ENCODE measurements around the gene INSYN1.

DNA sequence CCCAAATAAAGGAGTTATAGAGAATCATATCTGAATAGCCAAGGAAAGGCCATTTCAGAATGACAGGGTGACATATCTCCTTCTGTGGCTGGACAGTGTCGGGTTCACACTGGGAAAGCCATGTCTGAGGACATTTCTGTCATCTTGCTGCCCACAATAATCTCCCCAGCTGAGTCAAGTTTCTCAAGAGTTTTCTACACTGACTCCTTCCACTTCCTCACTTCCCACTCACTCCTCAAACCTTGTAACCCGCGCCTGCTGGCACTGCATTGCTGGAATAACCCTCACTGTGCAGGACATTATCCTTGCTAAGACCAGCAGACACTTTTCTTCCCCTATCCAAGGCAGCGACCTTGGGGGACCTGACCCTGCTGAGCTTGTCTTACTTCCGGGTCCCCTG, 5.3 kb upstream of the INSYN1 start:
- TF ChIP-seq, protein P1, sequence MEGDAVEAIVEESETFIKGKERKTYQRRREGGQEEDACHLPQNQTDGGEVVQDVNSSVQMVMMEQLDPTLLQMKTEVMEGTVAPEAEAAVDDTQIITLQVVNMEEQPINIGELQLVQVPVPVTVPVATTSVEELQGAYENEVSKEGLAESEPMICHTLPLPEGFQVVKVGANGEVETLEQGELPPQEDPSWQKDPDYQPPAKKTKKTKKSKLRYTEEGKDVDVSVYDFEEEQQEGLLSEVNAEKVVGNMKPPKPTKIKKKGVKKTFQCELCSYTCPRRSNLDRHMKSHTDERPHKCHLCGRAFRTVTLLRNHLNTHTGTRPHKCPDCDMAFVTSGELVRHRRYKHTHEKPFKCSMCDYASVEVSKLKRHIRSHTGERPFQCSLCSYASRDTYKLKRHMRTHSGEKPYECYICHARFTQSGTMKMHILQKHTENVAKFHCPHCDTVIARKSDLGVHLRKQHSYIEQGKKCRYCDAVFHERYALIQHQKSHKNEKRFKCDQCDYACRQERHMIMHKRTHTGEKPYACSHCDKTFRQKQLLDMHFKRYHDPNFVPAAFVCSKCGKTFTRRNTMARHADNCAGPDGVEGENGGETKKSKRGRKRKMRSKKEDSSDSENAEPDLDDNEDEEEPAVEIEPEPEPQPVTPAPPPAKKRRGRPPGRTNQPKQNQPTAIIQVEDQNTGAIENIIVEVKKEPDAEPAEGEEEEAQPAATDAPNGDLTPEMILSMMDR (CRISPR knock-in tag; IDR thresholded peaks at IDR 0.05) = no peak
- TF ChIP-seq, protein P2, sequence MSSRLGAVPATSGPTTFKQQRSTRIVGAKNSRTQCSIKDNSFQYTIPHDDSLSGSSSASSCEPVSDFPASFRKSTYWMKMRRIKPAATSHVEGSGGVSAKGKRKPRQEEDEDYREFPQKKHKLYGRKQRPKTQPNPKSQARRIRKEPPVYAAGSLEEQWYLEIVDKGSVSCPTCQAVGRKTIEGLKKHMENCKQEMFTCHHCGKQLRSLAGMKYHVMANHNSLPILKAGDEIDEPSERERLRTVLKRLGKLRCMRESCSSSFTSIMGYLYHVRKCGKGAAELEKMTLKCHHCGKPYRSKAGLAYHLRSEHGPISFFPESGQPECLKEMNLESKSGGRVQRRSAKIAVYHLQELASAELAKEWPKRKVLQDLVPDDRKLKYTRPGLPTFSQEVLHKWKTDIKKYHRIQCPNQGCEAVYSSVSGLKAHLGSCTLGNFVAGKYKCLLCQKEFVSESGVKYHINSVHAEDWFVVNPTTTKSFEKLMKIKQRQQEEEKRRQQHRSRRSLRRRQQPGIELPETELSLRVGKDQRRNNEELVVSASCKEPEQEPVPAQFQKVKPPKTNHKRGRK (CRISPR knock-in tag; IDR thresholded peaks at IDR 0.05) = no peak
- TF ChIP-seq CHD4 (IDR thresholded peaks at IDR 0.05; ENCODE audit: borderline replicate concordance, low read length) (no peak), PHF8 (CRISPR knock-in tag; IDR thresholded peaks at IDR 0.05) (no peak), ZNF556 (CRISPR knock-in tag; IDR thresholded peaks at IDR 0.05; ENCODE audit: borderline replicate concordance) (no peak), STAT5B (CRISPR knock-in tag; IDR thresholded peaks at IDR 0.05) (no peak), ZC3H4 (CRISPR knock-in tag; IDR thresholded peaks at IDR 0.05; ENCODE audit: borderline replicate concordance) (no peak)
- TF ChIP-seq, protein P3, sequence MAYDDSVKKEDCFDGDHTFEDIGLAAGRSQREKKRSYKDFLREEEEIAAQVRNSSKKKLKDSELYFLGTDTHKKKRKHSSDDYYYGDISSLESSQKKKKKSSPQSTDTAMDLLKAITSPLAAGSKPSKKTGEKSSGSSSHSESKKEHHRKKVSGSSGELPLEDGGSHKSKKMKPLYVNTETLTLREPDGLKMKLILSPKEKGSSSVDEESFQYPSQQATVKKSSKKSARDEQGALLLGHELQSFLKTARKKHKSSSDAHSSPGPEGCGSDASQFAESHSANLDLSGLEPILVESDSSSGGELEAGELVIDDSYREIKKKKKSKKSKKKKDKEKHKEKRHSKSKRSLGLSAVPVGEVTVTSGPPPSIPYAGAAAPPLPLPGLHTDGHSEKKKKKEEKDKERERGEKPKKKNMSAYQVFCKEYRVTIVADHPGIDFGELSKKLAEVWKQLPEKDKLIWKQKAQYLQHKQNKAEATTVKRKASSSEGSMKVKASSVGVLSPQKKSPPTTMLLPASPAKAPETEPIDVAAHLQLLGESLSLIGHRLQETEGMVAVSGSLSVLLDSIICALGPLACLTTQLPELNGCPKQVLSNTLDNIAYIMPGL (CRISPR knock-in tag; IDR thresholded peaks at IDR 0.05; ENCODE audit: borderline replicate concordance in 1 of 2, low read depth in 1 of 2) = no peak
- TF ChIP-seq, protein P4, sequence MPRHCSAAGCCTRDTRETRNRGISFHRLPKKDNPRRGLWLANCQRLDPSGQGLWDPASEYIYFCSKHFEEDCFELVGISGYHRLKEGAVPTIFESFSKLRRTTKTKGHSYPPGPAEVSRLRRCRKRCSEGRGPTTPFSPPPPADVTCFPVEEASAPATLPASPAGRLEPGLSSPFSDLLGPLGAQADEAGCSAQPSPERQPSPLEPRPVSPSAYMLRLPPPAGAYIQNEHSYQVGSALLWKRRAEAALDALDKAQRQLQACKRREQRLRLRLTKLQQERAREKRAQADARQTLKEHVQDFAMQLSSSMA (CRISPR knock-in tag; IDR thresholded peaks at IDR 0.05) = no peak

Measured in HepG2 (cell line).